Parathyroid adenoma (tissue), 2 donors: ENCODE results near the gene GRB7.
"Not testable (repeated sequence)": the region's sequence is repeated elsewhere in the genome, so short reads cannot be mapped to it uniquely, and the experiment has no call there.

Experiments used
- H2AFZ ChIP-seq: fragments of 300-600 bp; sonication (generic); one replicate; pipeline ENCODE4 v1.7.0; 2017; ENCODE audit warnings: antibody characterized with exemption, mild to moderate bottlenecking
- H3K27ac ChIP-seq: fragments of 300-600 bp; sonication (generic); one replicate; pipeline ENCODE4 v1.7.0; 2017
- H3K27me3 ChIP-seq: fragments of 300-600 bp; sonication (generic); one replicate; pipeline ENCODE4 v1.7.0; 2017; ENCODE audit warnings: low read length; ENCODE audit not compliant: control insufficient read depth, insufficient read depth
- H3K36me3 ChIP-seq: fragments of 300-600 bp; sonication (generic); one replicate; pipeline ENCODE4 v1.7.0; 2017; ENCODE audit warnings: low read length; ENCODE audit not compliant: control insufficient read depth, insufficient read depth
- H3K4me1 ChIP-seq: fragments of 300-600 bp; sonication (generic); one replicate; pipeline ENCODE4 v1.7.0; 2017; ENCODE audit warnings: control low read depth
- H3K4me2 ChIP-seq: fragments of 300-600 bp; sonication (generic); one replicate; pipeline ENCODE4 v1.7.0; 2017; ENCODE audit warnings: low read length
- H3K4me3 ChIP-seq: fragments of 300-600 bp; sonication (generic); one replicate; pipeline ENCODE4 v1.7.0; 2017; ENCODE audit warnings: low read depth, low read length
- H3K79me2 ChIP-seq: fragments of 300-600 bp; sonication (generic); one replicate; pipeline ENCODE4 v1.7.0; 2017; ENCODE audit warnings: control low read depth
- H3K9ac ChIP-seq: fragments of 300-600 bp; sonication (generic); one replicate; pipeline ENCODE4 v1.7.0; 2017; ENCODE audit warnings: mild to moderate bottlenecking
- H3K9me3 ChIP-seq: fragments of 300-600 bp; sonication (generic); one replicate; pipeline ENCODE4 v1.7.0; 2017; ENCODE audit warnings: low read length; ENCODE audit not compliant: control insufficient read depth
- CTCF ChIP-seq: fragments of 300-600 bp; sonication (generic); IDR thresholded peaks from one replicate; pipeline ENCODE4 v1.7.0; 2017; ENCODE audit warnings: antibody characterized with exemption, mild to moderate bottlenecking
- donor health status: primary hyperparathyroidism.

The GRB7 gene

DNA sequence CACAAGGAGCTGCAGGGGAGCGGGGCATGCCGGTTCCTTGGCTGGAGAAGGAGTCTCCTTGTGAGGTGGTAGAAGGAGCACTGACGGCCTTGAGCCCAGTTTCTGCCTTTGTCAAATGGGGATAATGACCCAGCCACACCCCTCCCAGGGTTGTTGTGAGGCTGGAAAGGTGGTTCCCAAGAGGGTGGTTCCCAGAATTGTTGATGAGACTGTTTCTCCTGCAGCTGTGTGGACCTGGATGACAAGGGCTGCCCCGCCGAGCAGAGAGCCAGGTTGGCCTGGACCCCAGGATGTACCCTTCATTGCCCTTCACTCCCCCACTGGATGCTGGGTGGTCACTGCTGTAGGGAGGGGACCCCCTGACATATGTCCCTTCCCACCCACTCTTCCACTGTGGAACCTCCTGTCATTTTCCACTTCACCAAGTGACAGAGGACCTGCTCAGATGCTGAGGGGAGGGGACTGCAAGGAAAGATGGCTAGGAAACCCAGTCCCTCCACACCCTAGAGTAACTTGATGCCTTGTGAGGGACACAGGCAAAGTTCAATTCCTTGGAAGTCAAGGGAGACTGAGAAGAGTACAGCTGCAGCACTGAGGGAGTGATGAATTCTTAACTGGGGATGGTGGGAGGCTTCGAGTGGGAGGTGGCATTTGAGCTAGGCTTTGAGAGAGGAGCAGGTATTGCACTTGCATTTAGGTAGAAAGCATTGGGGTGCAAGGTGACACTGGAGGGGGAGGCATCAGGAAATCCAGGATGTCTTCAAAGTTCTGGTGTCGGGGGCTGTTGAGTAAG lies 18.0 kb upstream of the GRB7 start:
- H3K27me3 ChIP-seq, result no peaks in the 10 kb centered on the region
- no peak for TF ChIP-seq CTCF
- no peak overlapping the region for H3K4me2 ChIP-seq
- H3K79me2 ChIP-seq, result no peaks in the 10 kb centered on the region
- H3K27ac ChIP-seq, result no peak overlapping the region
- no peak overlapping the region for H3K4me3 ChIP-seq
- no peaks in the 10 kb centered on the region for H3K36me3 ChIP-seq
- no peak overlapping the region for H3K9ac ChIP-seq
- H2AFZ ChIP-seq, result no peak overlapping the region
- H3K9me3 ChIP-seq, result no peaks in the 10 kb centered on the region
- H3K4me1 ChIP-seq, result no peaks in the 10 kb centered on the region

DNA sequence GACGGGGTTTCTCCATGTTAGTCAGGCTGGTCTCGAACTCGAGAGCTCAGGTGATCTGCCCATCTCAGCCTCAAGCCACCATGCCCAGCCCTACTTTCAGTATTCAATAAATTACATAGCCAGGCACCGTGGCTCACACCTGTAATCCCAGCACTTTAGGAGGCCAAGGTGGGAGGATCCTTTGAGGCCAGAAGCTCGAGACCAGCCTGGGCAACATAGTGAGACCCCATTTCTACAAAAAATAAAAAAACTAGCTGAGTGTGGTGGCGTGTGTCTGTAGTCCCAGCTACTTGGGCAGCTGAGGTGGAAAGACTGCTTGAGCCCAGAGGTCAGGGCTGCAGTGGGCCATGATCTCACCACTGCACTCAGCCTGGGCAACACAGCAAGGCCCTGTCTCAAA lies 15.6 kb upstream of the GRB7 start:
- Histone ChIP-seq H3K9me3 (no peaks in the 10 kb centered on the region), H3K27me3 (no peaks in the 10 kb centered on the region), H3K27ac (no peak overlapping the region), H3K4me2 (no peak overlapping the region), H2AFZ (no peak overlapping the region), H3K36me3 (no peaks in the 10 kb centered on the region), H3K79me2 (no peaks in the 10 kb centered on the region), H3K4me3 (no peak overlapping the region), H3K9ac (no peak overlapping the region), H3K4me1 (no peaks in the 10 kb centered on the region)
- no peak for TF ChIP-seq CTCF

GRCh38 chr17:39722965-39723848 lies 14.5 kb upstream of the GRB7 start:
- Histone ChIP-seq H3K4me1 (no peaks in the 10 kb centered on the region), H2AFZ (no peak overlapping the region), H3K27ac (no peak overlapping the region), H3K36me3 (no peaks in the 10 kb centered on the region), H3K79me2 (no peaks in the 10 kb centered on the region), H3K9ac (no peak overlapping the region), H3K4me2 (no peak overlapping the region), H3K9me3 (no peaks in the 10 kb centered on the region), H3K27me3 (no peaks in the 10 kb centered on the region), H3K4me3 (no peak overlapping the region)
- TF ChIP-seq CTCF, result no peak

DNA sequence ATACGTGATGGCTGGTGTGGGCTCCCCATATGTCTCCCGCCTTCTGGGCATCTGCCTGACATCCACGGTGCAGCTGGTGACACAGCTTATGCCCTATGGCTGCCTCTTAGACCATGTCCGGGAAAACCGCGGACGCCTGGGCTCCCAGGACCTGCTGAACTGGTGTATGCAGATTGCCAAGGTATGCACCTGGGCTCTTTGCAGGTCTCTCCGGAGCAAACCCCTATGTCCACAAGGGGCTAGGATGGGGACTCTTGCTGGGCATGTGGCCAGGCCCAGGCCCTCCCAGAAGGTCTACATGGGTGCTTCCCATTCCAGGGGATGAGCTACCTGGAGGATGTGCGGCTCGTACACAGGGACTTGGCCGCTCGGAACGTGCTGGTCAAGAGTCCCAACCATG lies 13.0 kb upstream of the GRB7 start:
- no peaks in the 10 kb centered on the region for H3K36me3 ChIP-seq

DNA sequence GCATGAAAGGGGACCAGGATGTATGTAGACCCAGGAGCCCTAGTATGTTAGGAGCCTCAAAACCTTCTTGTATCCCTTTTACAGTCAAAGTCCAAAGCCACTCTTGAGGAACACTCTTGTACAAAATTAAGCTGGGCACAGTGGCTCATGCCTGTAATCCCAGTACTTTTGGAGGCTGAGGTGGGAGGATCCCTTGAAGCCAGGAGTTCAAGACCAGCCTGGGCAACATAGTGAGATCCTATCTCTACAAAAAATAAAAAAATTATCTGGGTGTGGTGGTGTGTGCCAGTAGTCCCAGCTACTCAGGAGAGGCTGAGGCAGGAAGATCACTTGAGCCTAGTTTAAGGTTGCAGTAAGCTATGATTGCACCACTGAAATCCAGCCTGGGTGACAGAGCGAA lies 11.8 kb upstream of the GRB7 start:
- not testable (repeated sequence) for H3K36me3 ChIP-seq, H3K79me2 ChIP-seq, H2AFZ ChIP-seq

More for the DNA sequence above, 13.0 kb upstream of the GRB7 start:
- peaks cover 2% of the 10 kb centered on the region for H3K4me1 ChIP-seq
- no peak overlapping the region for H3K27ac ChIP-seq
- no peaks in the 10 kb centered on the region for H3K9me3 ChIP-seq
- H3K4me3 ChIP-seq, result no peak overlapping the region
- no peak for TF ChIP-seq CTCF
- no peak overlapping the region for H3K4me2 ChIP-seq
- H3K27me3 ChIP-seq, result no peaks in the 10 kb centered on the region
- H3K79me2 ChIP-seq, result no peaks in the 10 kb centered on the region
- H2AFZ ChIP-seq, result no peak overlapping the region
- no peak overlapping the region for H3K9ac ChIP-seq

More for the DNA sequence above, 11.8 kb upstream of the GRB7 start:
- H3K4me3 ChIP-seq, H3K27me3 ChIP-seq, H3K27ac ChIP-seq, H3K4me1 ChIP-seq, H3K9me3 ChIP-seq, H3K9ac ChIP-seq, H3K4me2 ChIP-seq: not testable (repeated sequence)
